ENCODE data around the gene SORCS2.

GRCh38 chr4:7418131-7418943 lies 226.0 kb downstream of the SORCS2 start:
- TF ChIP-seq CTCF (IDR thresholded peaks at IDR 0.05) (no peak), POLR2A (IDR thresholded peaks at IDR 0.05) (no peak)

Data from uterus (tissue), 2 donors.